HG03196 (cell line): ENCODE results near the gene GIGYF2.
A peak's percentile ranks its signal among the peaks of the same experiment; 100 is the strongest.
"Not testable (repeated sequence)": the region's sequence is repeated elsewhere in the genome, so short reads cannot be mapped to it uniquely, and the experiment has no call there.

Experiments
- ATAC-seq: cut with Tn5 transposase; IDR thresholded peaks from one replicate; pipeline ENCODE4 v1.9.1; 2021; ENCODE audit not compliant: unreplicated experiment

GIGYF2 gene

DNA sequence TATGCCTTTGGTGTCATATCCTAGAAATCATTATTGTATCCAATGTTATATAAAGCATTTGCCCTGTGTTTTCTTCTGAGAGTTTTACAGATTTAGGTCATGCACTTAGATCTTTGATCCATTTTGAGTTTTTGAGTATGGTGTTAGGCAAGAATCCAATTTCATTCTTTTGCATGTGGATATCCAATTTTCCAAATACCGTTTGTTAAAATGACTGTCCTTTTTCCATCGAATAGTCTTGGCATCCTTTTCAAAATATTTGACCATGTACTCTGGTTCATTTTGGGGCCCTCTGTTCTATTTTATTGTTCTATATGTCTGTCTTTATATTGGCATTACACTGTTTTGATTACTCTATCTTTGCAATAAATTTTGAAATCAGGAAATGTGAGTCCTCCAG lies 103.0 kb downstream of the GIGYF2 start:
- ATAC-seq, result no peak

DNA sequence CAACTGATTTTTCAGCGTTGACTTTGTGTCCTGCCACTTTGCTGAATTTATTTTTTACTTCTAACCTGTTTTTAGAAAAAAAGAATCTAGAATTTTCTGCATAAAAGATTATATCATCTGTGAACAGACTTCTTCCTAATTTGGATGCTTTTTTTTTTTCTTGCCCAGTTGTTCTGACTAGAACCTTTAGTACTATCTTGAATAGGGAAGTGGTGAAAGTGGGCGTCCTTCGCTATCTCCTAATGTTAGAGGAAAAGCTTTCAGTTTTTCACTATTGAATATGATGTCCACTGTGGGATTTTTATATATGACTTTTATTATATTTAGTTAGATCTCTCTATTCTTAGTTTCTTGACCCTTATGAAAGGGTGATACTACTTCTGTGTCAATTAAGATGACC lies 105.0 kb downstream of the GIGYF2 start:
- no peak for ATAC-seq

DNA sequence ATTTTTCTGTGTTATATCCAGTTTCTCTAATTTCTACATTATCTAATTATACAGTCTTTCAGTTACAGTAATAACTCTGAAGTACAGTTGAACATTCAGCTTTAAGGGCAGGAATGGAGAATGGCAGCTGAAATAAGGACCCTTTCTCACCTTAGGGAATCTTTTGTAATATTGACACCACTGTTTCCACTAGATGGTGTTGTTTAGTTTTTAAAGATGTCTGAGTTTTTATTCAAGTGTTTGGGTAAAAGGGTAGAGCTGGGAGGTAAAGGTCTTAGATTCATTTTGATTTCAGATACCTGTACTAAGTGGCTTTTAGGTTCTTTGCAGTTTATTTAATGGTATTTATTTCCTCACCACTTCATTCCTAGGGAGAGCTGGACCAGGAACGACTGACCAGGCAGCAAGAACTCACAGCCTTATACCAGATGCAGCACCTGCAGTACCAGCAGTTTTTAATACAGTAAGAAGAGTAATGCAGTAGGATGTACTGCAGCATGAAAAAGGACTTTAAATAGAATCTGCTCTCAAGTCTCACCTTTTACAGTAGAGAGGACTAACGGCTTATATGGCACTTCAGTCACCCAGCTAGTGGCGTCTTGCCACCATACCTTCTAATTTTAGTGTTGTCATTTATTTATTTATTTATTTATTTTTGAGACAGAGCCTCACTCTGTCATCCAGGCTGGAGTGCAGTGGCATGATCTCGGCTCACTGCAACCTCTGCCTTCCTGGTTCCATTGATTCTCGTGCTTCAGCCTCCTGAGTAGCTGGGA lies 112.4 kb downstream of the GIGYF2 start:
- ATAC-seq, result no peak

- no peak for ATAC-seq
These were observed 113.3 kb downstream of the GIGYF2 start for GRCh38 chr2:232810444-232810843.

DNA sequence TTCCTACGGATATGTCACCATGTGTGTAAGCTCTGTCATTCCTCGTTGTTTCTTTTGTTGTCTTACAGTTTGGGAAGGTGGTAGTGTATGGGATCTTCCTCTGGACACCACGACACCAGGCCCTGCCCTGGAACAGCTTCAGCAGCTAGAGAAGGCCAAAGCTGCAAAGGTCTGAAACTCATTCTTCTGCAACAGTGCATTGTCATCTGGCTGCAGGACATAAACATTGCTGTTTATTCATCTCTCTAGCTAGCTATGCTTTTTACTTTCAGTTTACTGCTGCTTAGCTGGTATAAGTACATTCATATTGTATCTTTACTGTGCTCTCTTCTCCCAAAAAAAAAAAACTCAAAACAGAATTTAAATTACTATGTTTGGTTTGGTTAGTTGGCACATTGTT lies 118.4 kb downstream of the GIGYF2 start:
- ATAC-seq, result no peak

GRCh38 chr2:232816657-232817056 lies 119.5 kb downstream of the GIGYF2 start:
- no peak for ATAC-seq

- ATAC-seq, result no peak
These were observed 120.6 kb downstream of the GIGYF2 start for GRCh38 chr2:232817756-232818155.

DNA sequence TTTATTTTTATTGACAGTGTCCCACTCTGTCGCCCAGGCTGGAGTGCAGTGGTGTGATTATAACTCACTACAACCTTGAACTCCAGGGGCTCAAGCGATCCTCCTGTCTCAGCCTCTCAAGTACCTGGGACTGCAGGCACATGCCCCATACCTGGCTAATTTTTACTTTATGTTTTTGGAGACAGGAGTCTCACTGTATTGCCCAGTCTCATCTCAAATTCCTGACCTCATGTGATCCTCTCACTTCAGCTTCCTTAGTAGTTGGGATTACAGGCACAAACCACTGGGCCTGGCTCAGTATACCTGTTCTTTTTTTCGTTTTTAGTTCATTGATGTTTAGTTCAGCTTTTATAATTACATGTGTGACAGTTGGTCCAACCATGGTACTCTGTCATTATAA lies 132.9 kb downstream of the GIGYF2 start:
- no peak for ATAC-seq

DNA sequence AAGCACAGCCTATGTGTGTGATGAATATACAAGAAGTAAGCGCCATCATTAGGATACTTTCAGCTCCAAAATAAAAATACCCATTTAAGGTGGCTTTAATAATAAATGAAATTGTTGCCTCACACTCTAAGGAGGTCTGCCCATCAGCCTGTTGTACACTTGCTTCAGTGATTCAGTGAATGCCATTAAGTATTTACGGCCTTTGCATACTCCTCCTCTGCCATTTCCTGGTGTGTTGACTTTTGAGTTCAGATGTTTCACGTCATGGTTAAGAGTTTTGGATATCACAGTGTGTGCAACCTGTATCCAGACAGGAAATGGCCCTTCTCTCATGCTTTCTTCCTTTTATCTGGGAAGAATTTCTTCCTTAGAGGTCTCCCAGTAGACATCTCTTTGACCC lies 134.4 kb downstream of the GIGYF2 start:
- ATAC-seq, result no peak

- no peak for ATAC-seq
These were observed 136.7 kb downstream of the GIGYF2 start for GRCh38 chr2:232833830-232834229.

DNA sequence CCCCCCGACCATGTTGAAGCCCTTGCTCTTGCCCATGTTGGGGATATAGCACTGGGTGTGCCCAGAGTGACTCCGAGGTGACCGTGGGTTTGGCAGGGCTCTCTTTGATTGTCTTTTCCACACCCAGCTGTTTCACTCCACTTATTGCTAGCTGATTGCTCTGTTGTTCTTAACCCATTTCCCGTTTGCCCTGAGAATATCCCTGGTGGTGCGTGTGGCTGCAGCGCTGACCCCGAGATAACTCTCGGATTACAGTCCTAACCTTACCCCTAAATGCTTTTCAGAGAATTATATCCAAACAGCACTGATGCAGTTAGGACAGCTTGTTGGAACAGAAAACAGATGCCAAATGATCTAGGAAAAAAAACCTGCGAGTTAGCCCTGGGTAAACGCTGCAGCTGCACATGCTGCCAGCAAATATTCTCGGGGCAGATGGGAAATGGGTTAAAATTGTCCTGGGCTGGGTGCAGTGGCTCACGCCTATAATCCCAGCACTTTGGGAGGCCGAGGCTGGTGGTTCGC lies 138.6 kb downstream of the GIGYF2 start:
- ATAC-seq, result no peak

GRCh38 chr2:232836934-232837333 lies 139.8 kb downstream of the GIGYF2 start:
- ATAC-seq, result no peak

DNA sequence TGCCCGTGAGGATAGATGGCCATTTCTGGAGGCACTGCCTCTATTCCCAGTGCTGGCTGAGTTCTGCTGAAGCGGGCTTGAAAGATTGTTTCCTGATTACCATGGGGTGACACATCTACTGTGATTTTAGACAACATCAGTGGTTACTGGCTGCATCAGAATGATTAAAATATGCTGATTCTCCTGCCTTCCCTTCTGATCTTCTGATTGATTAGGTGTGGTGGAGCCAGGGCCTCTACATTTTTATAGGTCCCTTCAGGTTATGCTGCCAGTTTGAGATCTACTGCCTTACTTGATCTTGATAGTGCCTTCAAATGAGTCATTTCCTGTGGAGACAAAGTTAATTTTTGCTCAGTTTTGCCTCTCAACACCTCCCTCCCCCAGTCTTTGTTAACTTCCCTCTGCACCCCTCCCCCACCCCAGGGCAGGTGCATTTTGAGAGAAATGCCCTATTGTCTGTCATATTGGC lies 141.3 kb downstream of the GIGYF2 start:
- peak; percentile 84 for ATAC-seq

DNA sequence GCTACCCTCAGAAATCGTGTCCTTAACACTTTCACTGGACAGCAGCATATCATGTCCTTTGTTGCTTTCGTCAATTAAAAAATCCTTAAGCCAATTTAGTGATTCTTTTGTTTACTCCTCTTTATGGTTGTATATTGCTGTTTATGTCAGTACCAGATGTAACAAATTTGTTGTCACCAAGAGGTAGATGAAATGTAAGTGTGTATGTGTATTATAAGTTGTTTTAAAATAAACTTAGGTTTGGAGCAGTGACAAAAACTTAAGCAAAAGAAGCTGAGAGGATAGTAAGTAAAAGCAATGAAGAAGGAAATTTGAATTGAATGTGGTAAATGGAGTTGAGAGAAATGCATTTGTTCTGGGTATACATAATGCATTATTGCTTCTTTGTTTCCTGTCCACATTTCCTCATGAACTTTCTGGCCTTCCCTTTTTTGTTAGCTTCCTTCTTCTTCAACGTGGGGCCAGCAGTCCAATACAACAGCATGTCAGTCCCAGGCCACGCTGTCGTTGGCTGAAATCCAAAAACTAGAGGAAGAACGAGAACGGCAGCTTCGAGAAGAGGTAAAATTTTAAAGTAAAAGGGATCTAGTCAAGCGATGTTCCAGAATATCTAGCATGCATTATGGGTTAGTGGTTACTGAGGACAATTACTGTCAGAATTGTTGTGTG lies 142.4 kb downstream of the GIGYF2 start:
- ATAC-seq, result no peak

- no peak for ATAC-seq
These were observed 145.6 kb downstream of the GIGYF2 start for GRCh38 chr2:232842689-232843088.

- ATAC-seq, result no peak
These were observed 146.7 kb downstream of the GIGYF2 start for GRCh38 chr2:232843834-232844233.

DNA sequence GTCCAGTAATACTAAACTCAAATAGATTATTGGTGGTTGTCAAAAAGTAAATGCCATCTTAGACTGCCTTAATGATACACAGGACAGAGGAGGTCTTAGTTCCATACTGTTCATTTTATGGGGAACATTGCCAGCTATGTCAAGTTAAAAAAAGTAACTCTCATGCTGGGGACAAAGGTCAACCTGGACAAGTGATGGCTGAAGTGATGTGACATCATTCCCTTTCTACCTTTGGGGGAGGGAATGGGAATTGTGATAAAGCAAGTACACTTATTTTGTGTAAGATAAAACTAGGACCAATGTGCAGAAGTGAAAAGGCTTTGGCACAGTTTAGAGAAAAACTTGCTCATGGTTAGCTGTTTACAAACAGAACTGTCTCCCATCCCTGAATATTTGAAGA lies 148.9 kb downstream of the GIGYF2 start:
- no peak for ATAC-seq

DNA sequence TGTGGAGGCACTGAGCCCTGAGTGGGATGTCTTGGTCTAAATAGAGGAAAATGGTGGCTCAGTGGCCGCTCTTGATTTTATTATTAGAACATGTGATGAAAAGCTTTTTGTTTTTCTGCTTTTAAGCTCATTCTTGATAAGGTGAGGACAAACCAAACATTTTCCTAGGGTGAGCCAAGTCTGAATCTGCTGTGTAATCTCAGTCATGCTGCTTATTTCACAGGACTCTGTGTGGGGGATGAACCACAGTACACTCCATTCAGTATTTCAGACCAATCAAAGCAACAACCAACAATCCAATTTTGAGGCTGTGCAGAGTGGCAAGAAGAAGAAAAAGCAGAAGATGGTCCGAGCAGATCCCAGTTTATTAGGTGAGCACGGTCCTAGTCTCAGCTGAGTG lies 152.9 kb downstream of the GIGYF2 start:
- ATAC-seq, result no peak

DNA sequence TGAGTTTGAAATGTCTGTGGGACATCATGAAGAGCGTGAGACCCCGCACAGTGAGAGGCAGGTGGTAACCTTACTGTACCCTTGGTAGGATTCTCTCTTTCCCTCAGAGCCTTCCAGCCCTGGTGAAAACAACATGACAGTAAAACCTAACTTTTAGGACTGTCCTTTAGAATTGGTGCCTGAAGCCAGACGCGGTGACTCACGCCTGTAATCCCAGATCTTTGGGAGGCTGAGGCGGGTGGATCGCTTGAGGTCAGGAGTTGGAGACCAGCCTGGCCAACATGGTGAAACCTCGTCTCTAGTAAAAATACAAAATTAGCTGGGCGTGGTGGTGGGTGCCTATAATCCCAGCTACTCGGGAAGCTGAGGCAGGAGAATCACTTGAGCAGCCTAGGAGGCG lies 154.9 kb downstream of the GIGYF2 start:
- not testable (repeated sequence) for ATAC-seq

DNA sequence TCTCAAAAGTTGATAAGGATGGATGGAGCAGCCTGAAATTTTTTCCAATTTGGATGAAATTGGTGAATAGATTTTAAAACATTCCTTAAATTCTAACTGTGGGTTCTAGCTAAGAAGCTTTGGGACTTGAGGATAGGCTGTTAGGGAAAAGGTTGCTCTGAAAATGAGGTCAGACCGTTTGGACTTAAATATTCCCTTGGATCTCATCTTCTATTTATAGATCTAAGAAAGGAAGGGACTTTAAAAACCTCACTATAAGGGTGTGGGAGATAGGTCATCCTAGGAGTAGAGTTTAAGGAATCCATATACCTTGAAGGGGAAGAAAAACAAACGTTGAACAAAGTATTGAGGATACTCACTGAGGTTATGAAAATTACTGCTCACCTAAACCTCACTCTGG lies 155.5 kb downstream of the GIGYF2 start:
- ATAC-seq, result no peak

DNA sequence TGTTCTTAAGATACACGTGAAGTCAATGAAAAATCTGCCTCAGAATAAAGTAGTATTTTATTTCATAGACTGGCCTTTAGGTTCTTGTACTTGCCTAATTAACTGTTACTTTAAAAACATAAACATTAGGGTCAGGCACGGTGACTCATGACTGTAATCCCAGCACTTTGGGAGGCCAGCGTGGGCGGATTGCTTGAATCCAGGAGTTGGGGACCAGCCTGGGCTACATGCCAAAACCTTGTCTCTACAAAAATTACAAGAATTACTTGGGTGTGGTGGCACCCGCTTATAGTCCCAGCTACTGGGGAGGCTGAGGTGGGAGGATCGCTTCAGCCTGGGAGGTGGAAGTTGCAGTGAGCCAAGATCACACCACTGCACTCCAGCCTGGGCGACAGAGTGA lies 157.0 kb downstream of the GIGYF2 start:
- ATAC-seq, result no peak

DNA sequence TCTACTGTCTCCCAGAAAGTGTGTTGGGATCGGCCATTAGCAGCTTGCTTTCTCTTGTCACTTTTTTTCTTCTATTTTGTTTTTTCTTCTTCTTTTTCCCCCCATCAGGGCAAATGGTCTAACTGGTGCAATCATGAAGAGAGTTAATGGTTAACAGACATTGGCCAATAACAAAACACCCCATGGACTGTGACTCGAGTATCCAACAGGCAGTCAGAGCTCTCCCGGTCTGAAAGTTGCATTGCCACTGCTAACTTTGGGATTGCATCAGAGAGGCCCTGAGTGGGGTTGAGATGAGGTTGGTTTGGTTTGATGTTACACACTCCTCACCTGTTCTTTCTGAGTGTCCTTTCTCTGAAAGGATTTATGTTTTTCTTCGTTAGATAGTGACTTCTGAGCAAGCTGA lies 160.0 kb downstream of the GIGYF2 start:
- no peak for ATAC-seq
